ENCODE measurements around the gene CFAP54. TPM values are rescaled to one million over a fixed set of nuclear protein-coding genes. Genes with fewer than 3 reads are reported as not detected.

CFAP54 gene
- total and polyA plus RNA-seq, 2 donors (not counting 3 experiments of a cell fraction or from before 2014, with no cell fraction given) = 3.6 to 26.9 TPM

GRCh38 chr12:96719660-96720362 lies 230.4 kb downstream of the CFAP54 start:
- no peaks in the 10 kb centered on the region for H3K36me3 ChIP-seq (ENCODE audit: control insufficient read depth in 2 of 2, extremely low read depth in 1 of 2, insufficient read depth in 2 of 2, low read length in 2 of 2)
- peaks cover 4% of the 10 kb centered on the region for H3K4me1 ChIP-seq (ENCODE audit: control insufficient read depth, extremely low read depth, insufficient read depth, low read length)
- no peak overlapping the region for H3K27ac ChIP-seq (ENCODE audit: insufficient read depth, low read depth, low read length)
- intact Hi-C loops (cut with micrococcal nuclease) (no loop called here), dilution Hi-C loops (cut with MboI; ENCODE audit: extremely low pct_ligation_motif_present, low sequenced_read_pairs) (no loop called here)
- FAIRE-seq (peak; percentile 72), DNase-seq (ENCODE audit: low read depth, low spot score) (peak; percentile 63)
- no peaks in the 10 kb centered on the region for H3K9me1 ChIP-seq (replicated peaks; ENCODE audit: control insufficient read depth, extremely low read depth, insufficient read depth, low read length)
- no peaks in the 10 kb centered on the region for H3K9me3 ChIP-seq (replicated peaks; ENCODE audit: control insufficient read depth, insufficient read depth, low read length)
- H4K20me1 ChIP-seq (replicated peaks; ENCODE audit: control insufficient read depth, extremely low read depth, insufficient read depth, low read length) = no peaks in the 10 kb centered on the region
- CTCF ChIA-PET = interaction anchor here (1.3 to 1.5 kb wide), 3 partner anchors 13 to 32 kb away, joined by 3 read pairs; no protein-coding TSS in a partner anchor
- no TSS peak for BruUV-seq (replicated peaks)
- H3K4me2 ChIP-seq (ENCODE audit: insufficient read depth, low read length) = peak overlapping the region; percentile 87
- no peaks in the 10 kb centered on the region for H3K79me2 ChIP-seq (ENCODE audit: control insufficient read depth, insufficient read depth, low read length)
- peak overlapping the region; percentile 57 for H2AFZ ChIP-seq (ENCODE audit: low read depth, low read length)
- POLR2A ChIA-PET = no interaction called here
- H3K9ac ChIP-seq (replicated peaks; ENCODE audit: extremely low read depth, insufficient read depth, low read length) = peak overlapping the region; percentile 5
- peak overlapping the region; percentile 8 to 68 (median 61) for H3K4me3 ChIP-seq (replicated peaks in 1 of 3; ENCODE audit: insufficient read depth in 1 of 3, low read depth in 1 of 3, low read length in 3 of 3)
- no peaks in the 10 kb centered on the region for H3K27me3 ChIP-seq (ENCODE audit: control insufficient read depth in 2 of 2, insufficient read depth in 2 of 2, low read length in 2 of 2)
- TF ChIP-seq POLR2AphosphoS5 (IDR thresholded peaks at IDR 0.05; ENCODE audit: insufficient read depth, low read depth, low read length) (no peak), CTCF (IDR thresholded peaks at IDR 0.05; ENCODE audit: extremely low read depth in 1 of 2, insufficient read depth in 1 of 2, low read depth in 1 of 2, low read length in 2 of 2) (no peak), POLR2A (IDR thresholded peaks at IDR 0.05; ENCODE audit: low read depth, low read length) (no peak), MYC (IDR thresholded peaks at IDR 0.05; ENCODE audit: low read depth, low read length) (no peak), MAX (IDR thresholded peaks at IDR 0.05; ENCODE audit: insufficient read depth, insufficient read length) (no peak), EZH2 (IDR thresholded peaks at IDR 0.05; ENCODE audit: borderline replicate concordance, low read depth, low read length, severe bottlenecking) (no peak), FOS (IDR thresholded peaks at IDR 0.05; ENCODE audit: borderline replicate concordance, insufficient read depth, low read length) (no peak), JUN (IDR thresholded peaks at IDR 0.05; ENCODE audit: borderline replicate concordance, insufficient read depth, insufficient read length, low read depth) (no peak), GATA2 (IDR thresholded peaks at IDR 0.05; ENCODE audit: insufficient read depth, insufficient read length, low read depth, low read length) (no peak)

Data from endothelial cell of umbilical vein (primary cell).